Neutrophil (primary cell): ENCODE measurements around the gene ADGRG1.

ENCODE experiments used
- H3K27ac ChIP-seq: fragments of 200-600 bp; sonication (generic); 2 replicates; pipeline ENCODE4 v1.5.1; 2016; ENCODE audit warnings: mild to moderate bottlenecking, moderate library complexity
- H3K27me3 ChIP-seq: fragments of 200-600 bp; sonication (generic); 2 replicates; pipeline ENCODE4 v1.6.0; 2016; ENCODE audit warnings: mild to moderate bottlenecking
- H3K36me3 ChIP-seq: fragments of 200-600 bp; sonication (generic); 2 replicates; pipeline ENCODE4 v1.5.1; 2017
- H3K4me1 ChIP-seq, 2 experiments: fragments of 200-600 bp in 1 of 2; sonication (generic) in 1 of 2; 1 replicate in 1 of 2; 2 replicates in 1 of 2; pipeline versions ENCODE4 v1.5.1 to v1.6.1; 2013 to 2016; ENCODE audit warnings: low read depth in 1 of 2, low read length in 1 of 2, mild to moderate bottlenecking in 1 of 2, moderate library complexity in 1 of 2; ENCODE audit not compliant: control insufficient read depth in 1 of 2, insufficient read depth in 1 of 2
- H3K4me3 ChIP-seq, 2 experiments: fragments of 200-600 bp in 1 of 2; sonication (generic) in 1 of 2; 1 replicate in 1 of 2; 2 replicates in 1 of 2; pipeline ENCODE4 v1.5.1; 2013 to 2016; ENCODE audit warnings: low read depth in 1 of 2, low read length in 1 of 2, mild to moderate bottlenecking in 1 of 2, moderate library complexity in 1 of 2
- H3K9me3 ChIP-seq: fragments of 200-600 bp; sonication (generic); 2 replicates; pipeline ENCODE4 v1.5.1; 2016
- TF ChIP-seq, protein P1 (sequence below): fragments of 200-600 bp; sonication (generic); IDR thresholded peaks from 2 replicates; pipeline ENCODE4 v1.5.1; 2016; ENCODE audit warnings: antibody characterized with exemption

ADGRG1 gene

DNA sequence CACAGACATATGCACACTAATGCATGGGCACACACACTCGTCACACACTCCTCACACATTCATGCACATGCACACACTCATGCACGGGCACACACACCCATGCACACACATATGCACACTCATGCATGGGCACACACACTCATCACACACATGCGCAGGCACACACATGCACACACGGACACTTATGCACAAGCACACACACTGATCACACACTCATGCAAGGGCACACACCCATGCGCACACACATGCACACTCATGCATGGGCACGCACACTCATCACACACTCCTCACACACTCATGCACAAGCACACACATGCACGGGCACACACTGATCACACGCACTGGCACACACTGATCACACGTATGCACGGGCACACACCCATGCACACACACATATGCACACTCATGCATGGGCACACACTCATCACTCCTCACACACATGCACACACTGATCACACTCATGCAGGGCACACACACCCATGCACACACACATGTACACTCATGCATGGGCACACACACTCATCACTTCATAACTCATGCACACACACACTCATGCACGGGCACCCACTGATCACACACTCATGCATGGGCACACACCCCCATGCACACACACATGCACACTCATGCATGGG lies 16.1 kb downstream of the ADGRG1 start:
- no peaks in the 10 kb centered on the region for H3K9me3 ChIP-seq
- H3K27me3 ChIP-seq = peaks cover 79% of the 10 kb centered on the region
- no peaks in the 10 kb centered on the region for H3K36me3 ChIP-seq
- peaks cover 9 to 11% of the 10 kb centered on the region in 2 experiments for H3K4me1 ChIP-seq
- no peak overlapping the region for H3K27ac ChIP-seq
- no peak overlapping the region for H3K4me3 ChIP-seq
- TF ChIP-seq, protein P1, sequence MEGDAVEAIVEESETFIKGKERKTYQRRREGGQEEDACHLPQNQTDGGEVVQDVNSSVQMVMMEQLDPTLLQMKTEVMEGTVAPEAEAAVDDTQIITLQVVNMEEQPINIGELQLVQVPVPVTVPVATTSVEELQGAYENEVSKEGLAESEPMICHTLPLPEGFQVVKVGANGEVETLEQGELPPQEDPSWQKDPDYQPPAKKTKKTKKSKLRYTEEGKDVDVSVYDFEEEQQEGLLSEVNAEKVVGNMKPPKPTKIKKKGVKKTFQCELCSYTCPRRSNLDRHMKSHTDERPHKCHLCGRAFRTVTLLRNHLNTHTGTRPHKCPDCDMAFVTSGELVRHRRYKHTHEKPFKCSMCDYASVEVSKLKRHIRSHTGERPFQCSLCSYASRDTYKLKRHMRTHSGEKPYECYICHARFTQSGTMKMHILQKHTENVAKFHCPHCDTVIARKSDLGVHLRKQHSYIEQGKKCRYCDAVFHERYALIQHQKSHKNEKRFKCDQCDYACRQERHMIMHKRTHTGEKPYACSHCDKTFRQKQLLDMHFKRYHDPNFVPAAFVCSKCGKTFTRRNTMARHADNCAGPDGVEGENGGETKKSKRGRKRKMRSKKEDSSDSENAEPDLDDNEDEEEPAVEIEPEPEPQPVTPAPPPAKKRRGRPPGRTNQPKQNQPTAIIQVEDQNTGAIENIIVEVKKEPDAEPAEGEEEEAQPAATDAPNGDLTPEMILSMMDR = no peak

DNA sequence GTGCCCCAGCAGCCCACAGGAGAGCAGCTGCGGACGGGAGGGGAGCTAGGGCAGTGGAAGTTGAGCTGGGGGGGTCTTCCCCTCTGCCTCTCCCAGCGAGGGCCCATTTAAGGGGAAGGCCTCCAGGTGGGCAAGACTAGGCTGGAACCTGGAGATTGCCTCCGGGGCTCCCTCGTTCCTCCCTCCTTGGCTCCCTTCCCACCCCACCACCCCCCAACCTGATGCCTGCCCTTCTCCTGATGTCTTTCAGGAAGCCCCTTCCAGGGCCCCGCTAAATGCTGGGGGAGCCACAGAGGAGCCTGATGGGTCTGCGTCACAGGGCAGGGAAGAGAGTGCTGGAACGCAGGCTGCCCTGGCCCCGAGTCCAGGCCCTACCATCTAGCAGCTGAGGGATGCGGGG lies 16.7 kb downstream of the ADGRG1 start:
- no peaks in the 10 kb centered on the region for H3K36me3 ChIP-seq
- no peak overlapping the region for H3K27ac ChIP-seq
- no peaks in the 10 kb centered on the region for H3K9me3 ChIP-seq
- TF ChIP-seq, protein P1 = no peak
- peaks cover 72% of the 10 kb centered on the region for H3K27me3 ChIP-seq
- peaks cover 10 to 13% of the 10 kb centered on the region in 2 experiments for H3K4me1 ChIP-seq
- no peak overlapping the region for H3K4me3 ChIP-seq

DNA sequence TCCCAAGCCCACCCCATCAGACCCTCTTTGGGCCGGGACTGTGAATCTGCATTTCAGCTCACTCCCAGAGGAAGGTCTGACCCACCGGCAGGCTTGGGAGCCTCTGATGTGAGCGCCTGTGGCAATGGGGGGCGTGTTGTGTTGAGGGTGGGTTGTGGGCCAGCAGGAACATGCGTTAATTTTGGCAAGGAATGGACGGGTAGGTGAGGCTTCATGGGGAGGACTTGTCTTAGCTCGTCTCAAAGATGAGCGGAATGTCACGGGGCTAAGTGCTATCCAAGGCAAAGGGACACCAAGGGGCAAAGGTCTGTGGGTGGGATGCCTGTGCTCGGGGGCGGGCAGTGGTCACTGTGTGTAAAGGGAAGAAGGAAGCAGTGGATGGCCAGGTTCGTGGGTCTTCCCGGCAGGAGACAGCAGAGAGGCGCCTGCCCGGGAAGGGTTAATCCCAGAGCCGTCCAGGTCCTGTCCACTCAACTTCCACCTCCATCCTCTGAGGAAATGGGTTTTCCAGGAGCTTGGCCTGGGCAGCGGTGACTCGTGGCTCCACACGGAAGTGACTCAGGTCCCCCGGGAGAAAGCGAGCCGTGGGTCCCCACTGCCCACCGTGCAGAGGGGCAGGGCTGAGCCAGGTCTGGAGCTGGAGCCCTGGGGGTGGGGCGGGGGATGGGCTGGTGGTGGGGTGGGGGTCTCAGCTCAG lies 17.4 kb downstream of the ADGRG1 start:
- peaks cover 13 to 17% of the 10 kb centered on the region in 2 experiments for H3K4me1 ChIP-seq

DNA sequence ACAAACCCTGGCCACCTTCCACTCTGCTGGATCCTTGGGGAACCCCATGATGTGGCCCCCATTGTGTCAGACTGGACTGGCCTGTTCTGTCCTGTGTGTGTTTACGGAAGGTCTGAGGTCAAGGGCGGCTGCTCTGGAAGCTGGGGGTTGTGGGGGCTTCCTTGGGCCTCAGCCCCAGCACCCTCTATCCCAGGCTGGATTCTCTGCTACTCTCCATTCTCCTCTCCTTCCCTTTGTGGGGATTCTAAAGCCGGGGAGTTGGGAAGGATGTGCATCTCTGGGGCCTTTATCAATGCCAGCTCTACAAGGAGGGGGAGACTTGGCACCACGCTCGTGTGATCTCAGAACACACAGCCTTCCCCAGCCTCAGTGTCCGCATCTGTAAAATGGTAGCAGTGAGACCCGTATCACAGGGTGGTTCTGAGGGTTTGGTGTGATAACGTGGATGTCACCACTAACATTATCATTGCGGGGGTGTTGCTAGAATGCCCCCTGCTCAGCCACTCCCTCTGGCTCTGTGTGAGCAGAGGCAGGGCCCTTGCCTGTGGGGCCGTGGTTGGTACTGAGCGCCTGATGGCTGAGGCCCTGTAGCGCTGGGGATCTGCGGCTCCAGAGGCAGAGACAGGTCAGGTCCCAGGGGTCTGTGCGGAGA lies 18.1 kb downstream of the ADGRG1 start:
- Histone ChIP-seq H3K4me3 (no peak overlapping the region), H3K36me3 (no peaks in the 10 kb centered on the region), H3K9me3 (no peaks in the 10 kb centered on the region), H3K27ac (no peak overlapping the region), H3K27me3 (peaks cover 61% of the 10 kb centered on the region), H3K4me1 (peaks cover 13 to 17% of the 10 kb centered on the region in 2 experiments)
- TF ChIP-seq, protein P1 = no peak

More for the DNA sequence above, 17.4 kb downstream of the ADGRG1 start:
- Histone ChIP-seq H3K4me3 (no peak overlapping the region), H3K27me3 (peaks cover 65% of the 10 kb centered on the region), H3K27ac (no peak overlapping the region), H3K36me3 (no peaks in the 10 kb centered on the region), H3K9me3 (no peaks in the 10 kb centered on the region)
- TF ChIP-seq, protein P1 = no peak

DNA sequence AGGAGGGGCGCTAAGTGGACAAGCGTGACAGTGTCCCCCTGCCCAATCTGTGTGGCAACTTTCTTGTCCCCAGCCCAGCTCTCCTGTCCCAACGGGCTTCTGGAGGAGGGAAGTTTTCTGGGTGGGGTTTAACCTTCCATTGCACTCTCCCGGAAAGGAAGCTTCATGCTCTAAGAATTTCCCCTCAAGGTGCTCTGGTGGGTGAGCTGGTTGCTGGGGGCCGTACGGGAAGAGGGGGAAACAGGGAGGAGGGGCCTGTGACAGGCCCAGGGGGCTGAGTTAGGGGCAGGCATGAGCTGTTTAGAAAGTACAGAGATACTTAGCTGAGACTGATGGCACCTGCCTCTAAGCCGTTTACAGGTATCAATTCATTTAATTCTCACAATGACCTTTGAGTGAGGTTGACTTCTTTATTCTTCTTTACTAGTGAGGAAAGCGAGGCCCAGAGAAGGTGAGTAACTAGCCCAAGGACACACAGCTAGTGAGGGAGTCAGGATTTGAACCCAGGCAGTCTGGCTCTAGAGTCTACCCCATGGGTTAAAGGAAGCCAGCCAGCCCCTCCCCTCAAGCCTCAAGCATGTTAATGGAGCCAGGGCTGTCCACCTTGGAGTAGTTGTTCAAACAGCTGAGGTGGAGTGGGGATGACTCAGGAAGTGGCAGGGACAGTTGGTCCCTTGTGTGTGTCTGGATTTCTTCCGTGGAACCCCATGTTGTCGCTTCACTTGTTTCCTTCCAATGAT lies 18.9 kb downstream of the ADGRG1 start:
- TF ChIP-seq, protein P1 = no peak
- no peak overlapping the region for H3K4me3 ChIP-seq
- peaks cover 56% of the 10 kb centered on the region for H3K27me3 ChIP-seq
- H3K27ac ChIP-seq = no peak overlapping the region
- no peaks in the 10 kb centered on the region for H3K36me3 ChIP-seq
- H3K4me1 ChIP-seq = peaks cover 13 to 17% of the 10 kb centered on the region in 2 experiments
- H3K9me3 ChIP-seq = no peaks in the 10 kb centered on the region
